ENCODE data around the gene XPC.
A peak's percentile ranks its signal among the peaks of the same experiment; 100 is the strongest.

Gene XPC

GRCh38 chr3:14147617-14148016 is 30.8 kb downstream of the XPC start:
- DNase-seq (ENCODE audit: low spot score): no peak

DNA sequence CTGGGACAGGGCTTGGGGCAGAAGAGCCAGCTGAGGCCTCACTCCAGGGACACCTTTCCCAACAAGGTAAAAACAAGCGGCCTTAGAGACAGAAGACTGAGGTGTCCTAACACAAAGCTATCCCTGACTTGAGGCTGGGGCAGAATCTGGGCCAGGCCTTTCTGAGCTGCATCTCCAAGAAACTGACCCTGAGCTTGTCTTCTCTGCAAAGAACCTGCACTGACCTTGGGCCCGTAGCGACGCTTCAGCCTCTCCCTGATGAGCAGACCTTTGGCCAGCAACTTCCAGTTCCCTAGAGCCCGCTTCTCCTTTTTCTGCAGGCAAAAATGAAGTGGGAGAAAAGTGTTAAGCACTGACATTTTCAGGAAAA is 31.4 kb downstream of the XPC start:
- DNase-seq (ENCODE audit: low spot score): no peak

DNA sequence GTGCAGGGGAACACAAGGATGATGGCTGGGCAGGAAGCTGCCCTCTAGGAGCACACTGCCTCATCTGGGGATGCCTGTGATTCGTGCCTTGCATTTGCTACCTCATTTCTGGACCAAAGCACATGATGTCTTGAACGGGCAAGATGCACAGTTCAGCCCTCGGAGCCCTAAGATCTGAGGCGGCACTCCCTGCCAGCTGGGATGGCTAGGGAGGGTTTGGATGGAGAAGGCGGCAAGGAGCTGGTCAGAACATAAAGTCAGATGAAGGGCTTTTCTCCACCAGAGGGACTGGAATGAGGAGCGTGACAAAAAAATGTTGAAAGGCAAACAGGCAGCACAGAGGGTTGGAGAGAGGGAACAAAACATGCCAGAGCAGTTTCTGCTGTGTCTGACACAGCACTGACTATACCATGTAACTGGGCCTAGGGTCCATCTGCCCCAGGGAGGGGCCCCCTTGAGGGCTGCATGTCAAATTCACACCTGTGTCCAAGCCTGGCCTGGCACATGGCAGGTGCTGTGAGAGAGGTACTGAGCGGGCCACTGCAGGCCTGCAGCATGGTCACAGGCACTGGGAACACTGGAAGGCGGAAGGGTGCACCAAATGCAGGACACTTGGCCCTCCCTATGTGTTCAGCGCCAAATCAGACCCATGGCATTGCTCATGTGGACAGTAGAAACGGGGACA is 31.9 kb downstream of the XPC start:
- DNase-seq (ENCODE audit: low spot score): no peak

DNA sequence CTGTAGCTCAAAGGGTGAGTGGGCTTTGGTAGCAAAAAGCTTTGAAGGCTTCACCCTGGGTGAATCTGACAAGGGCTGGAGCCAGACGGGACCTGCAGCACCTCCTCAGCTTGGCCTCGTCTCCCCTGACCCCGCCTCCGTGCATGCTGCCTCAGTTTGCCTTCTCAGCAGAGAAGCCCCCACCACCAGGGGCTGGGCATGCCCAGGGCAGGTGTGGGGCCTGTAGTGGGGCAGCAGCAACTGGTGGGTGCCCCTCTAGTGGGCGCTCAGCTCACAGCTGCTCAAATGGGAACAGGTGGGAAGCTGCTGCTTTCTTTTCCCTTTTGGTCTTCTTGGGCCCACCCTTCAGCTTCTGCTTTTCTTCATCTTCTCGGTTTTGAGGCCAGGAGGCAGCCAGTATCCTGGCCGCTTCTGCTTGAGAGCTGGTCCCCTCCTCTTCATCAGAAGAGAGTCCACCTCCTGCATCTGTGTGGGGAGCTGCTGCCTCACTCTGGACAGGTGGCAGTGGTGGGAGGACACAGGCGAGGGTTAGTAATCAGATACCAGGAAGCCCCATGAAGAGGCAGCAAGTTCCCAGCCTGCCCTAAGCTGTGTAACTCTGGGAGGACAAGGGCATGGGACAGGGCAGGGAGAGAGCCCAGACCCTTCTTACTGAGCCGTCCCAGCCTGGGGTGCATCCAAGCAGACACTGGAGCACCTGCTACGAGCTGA is 32.6 kb downstream of the XPC start:
- DNase-seq (ENCODE audit: low spot score): no peak

DNA sequence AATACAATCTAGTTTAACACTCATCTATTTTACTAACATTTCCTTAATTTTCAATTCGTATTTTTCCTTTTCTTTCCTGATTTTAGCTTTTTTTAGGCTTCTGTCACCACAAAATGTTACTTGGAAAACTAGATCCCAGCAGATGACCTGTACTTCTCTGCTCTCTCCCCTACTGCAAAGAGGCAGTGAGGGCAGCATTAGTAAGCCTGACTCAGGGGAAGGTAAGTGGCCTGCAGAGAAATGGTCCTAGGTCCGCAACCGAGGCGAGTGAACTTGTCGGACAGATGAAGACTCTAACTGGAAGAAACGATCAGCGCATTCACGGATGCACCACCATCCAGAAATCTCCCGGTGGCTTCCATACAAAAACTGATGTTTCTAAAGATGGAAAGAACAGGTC is 33.2 kb downstream of the XPC start:
- no peak for DNase-seq (ENCODE audit: low spot score)

DNA sequence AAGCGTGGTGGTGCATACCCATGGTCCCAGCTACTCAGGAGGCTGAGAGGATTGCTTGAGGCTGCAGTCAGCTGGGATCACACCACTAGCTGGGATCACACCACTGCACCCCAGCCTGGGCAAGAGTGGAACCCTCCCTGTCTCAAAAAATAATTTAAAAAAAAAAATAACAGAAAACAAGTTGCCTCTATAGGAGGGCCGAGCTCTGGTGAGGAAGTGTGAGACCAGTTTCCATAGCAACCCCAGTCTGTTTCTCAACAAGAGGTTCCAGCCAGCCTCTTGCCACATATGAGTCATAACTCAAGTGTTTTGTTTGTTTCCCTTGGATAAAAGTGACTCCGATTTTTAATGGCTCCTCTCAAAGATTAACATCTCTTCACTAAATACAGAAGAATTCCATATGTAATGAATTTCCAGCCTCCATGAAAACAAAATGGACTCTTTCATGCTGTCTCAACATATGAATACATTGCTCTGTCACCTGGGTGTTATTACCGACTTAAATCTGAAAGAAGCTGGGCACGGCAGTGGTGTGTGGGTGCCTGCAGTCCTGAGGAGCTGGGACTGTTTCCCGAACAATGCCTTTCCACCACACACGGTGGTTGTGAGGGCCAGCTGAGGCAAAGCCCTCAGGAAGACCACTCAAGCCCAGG is 33.9 kb downstream of the XPC start:
- DNase-seq (ENCODE audit: low spot score): peak; percentile 95

DNA sequence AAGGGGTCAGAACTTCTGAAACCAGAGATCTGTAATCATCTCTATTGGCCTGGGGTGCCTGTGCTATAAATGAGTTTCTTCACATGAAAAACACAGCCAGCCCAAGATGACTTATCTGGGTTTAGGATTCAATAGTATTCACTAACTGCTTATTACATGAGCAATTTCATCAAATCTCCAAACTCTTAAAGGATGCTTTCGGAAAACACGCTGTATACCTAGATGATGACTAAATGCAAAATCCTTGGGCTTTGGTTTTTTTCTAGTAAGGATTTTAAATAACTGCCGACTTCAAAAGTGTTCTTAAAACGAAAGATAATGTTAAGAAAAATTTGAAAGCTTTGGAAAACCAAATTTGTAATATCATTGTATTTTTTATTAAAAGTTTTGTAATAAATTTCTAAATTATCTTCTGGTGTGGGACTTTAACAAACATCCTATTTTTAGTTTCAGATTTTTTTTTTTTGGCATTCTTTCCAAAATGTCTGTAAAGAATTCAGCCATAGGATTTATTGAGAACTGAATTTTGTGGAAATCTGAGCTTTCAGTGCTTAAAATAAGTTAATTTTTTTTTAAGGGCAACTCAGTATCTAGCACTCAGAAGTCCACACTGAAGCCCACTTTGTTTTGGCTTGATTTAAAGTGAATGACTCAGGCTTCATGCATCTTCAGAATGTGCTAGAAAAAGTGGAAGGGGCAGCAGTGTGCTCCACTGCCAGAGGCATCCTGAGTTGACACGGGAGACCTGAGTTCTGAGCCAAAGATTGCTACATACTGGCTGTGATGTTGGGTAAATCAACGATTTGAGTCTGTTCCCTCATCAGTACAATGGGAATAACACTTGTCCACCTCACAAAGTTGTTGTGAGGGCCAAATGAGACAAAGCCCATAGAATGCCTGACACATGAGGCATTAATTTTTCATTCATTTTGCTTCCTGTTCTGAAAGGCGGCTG is 34.9 kb downstream of the XPC start:
- peak; percentile 67 for DNase-seq (ENCODE audit: low spot score)

DNA sequence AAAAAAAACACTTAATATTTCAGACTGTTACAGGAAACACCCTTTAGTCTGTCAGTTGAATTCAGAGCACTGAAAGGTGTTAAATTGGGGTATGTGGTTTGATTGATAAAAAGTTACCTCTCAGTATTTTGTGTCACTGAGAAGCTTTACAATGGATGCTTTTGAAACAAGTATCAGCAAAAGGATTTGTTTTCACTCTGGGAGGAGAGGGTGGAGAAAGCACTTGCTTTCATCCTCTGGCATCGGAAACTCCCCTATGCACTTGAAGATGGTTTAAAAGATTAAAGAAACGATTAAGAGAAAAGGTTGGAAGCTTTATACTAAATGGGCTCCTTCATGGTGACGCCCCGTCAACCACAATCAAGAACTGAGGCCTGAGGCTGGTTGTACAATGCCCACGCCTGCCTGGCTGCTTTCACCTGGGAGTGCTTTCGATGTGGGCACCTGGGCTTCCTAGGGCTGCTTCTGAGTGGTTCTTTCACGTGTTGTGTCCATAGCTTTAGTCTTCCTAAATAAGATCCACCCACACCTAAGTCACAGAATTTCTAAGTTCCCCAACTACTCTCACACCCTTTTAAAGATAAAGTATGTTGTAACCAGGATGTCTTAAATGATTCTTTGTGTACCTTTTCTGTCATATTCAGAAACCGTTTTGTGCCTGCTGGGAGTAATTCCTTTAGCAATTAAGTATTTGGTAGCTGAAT is 35.7 kb downstream of the XPC start:
- DNase-seq (ENCODE audit: low spot score): no peak

GRCh38 chr3:14141602-14142341 is 36.6 kb downstream of the XPC start:
- DNase-seq (ENCODE audit: low spot score): no peak

GRCh38 chr3:14141144-14141543 is 37.3 kb downstream of the XPC start:
- DNase-seq (ENCODE audit: low spot score): no peak

- DNase-seq (ENCODE audit: low spot score): no peak
Observed at GRCh38 chr3:14140668-14141067, 37.7 kb downstream of the XPC start.

DNA sequence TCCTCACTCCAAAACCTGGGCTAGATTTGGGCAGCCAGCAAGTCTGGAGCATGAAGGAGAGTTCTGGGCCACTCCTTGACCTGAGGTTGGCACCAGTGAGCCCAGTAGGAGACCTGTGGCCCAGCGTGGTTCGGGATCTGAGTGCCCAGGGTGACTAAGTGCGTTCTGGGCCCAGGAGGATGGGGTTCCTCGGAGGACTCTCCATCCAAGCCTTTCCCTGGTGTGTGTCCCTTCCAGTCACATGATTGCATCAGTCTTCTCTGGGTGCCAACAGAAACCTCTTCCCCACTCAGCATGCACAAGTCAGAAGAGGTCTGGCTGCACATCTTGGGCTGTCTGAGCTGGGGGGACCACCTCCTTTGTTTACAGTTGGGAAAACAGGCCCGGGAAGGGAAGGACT is 38.6 kb downstream of the XPC start:
- DNase-seq (ENCODE audit: low spot score): no peak

DNA sequence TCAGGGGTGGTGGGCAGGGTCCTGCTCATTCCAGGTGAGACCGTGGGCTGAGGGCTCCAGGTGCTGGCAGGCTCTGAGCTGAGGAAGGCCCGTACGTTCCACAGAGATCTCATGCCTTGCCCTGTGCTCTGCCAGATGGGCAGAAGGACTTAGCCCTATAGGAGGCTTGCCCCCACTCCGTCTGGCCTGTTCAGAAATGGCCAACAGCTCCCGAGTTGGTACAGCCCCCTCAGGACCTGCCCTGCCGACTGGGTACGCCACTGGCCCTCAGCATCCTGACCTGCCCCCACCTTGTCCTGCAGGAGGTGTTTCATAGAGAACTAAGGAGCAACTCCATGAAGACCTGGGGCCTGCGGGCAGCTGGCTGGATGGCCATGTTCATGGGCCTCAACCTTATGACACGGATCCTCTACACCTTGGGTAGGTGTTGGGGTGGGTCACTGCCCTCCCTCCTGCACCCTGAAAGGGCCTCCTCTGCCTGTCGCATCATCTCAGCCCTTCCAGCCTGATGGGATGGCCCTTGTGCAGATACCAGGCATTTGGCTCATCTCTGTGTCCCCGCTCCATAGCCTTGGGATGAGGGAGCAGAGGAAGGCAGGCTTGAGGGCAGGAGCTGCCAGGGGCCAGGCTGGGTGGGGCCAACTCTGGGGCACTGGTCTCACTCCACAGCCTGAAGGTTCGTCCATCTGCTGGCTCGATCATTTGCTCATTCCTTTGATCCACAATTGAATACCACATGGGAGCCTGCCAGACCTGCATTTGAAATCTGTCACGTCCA is 39.3 kb downstream of the XPC start:
- DNase-seq (ENCODE audit: low spot score): no peak

- no peak for DNase-seq (ENCODE audit: low spot score)
Observed at GRCh38 chr3:14138109-14138877, 40.1 kb downstream of the XPC start.

- no peak for DNase-seq (ENCODE audit: low spot score)
Observed at GRCh38 chr3:14137445-14137844, 41.0 kb downstream of the XPC start.

DNA sequence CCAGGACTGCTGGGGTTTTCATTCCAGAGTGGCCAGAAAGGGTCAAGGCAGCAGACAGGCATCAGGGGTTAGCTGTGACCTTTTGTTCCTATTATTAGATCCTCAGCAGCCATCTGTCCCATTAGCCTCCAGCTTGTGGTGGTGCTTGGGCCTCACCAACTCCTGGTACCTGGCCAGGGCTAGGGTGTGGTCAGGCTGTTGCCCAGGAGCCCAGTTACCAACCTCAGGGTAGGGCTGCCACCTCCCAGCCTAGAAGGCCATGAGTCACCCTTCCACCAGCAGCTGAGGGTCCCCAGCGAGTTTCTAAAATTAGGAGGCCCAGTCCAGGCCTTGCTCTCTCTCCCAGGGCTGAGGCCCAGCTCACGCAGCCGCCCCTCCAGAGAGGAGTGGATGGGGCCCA is 41.4 kb downstream of the XPC start:
- DNase-seq (ENCODE audit: low spot score): no peak

DNA sequence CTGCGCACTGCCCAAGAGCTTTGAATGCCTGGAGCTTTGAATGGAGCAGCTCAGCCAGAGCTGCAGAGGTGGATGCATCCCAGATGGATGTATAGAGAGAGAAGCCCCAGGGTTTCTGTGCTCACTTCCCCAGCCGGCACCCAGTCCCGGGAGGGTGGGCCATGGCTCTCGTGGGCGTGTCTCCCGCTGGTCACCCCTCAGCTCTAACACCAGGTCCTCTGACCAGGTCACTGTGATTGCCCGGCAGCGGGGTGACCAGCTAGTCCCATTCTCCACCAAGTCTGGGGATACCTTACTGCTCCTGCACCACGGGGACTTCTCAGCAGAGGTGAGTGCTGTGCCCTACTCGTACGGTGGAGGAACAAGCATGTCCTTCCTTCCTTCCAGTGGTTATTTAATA is 42.8 kb downstream of the XPC start:
- no peak for DNase-seq (ENCODE audit: low spot score)

DNA sequence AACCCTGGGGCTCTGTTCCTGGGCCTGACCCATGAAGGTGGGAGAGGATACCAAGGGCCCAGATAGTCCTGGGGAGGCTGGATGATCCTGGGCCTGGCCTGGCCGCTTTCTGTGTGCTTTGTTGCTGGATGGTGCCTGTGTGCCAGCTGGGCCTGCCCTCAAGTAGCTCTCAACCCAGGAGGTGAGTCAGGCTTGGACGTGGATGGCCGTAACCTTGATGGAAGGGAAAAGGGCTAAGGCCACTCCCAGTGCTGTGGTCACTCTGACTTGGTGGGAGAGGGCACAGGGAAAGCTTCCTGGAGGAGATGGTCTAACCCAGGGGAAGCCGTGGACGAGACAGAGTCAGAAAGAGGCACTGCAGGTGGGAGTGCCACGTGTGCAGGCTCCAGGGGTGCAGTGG is 44.1 kb downstream of the XPC start:
- no peak for DNase-seq (ENCODE audit: low spot score)

DNA sequence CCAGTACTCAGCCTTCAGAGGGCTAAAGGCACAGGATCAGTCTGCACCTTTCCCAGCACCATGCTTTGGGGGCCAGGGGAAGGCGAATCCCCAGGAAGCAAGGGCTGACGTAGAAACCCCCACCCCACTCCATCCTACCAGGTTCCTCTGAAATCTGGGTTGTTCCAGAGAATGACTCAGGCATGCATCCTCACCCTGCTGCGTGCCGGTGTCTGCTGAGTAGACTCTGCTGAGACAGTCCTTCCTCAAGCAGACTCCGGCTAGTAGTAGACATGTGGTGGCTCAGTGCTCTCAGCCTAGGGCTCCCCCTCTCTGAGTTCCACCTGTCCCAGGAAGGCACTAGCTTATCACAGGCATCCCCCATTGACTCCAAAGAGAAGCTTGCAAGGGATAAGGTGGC is 44.5 kb downstream of the XPC start:
- no peak for DNase-seq (ENCODE audit: low spot score)
